ENCODE measurements around the gene CSGALNACT2. TPM values are rescaled to one million over a fixed set of nuclear protein-coding genes. Genes with fewer than 3 reads are reported as not detected.

CSGALNACT2 gene
- total and polyA plus RNA-seq, 2 experiments from 2014 or later = 7.7 to 13.9 TPM

DNA sequence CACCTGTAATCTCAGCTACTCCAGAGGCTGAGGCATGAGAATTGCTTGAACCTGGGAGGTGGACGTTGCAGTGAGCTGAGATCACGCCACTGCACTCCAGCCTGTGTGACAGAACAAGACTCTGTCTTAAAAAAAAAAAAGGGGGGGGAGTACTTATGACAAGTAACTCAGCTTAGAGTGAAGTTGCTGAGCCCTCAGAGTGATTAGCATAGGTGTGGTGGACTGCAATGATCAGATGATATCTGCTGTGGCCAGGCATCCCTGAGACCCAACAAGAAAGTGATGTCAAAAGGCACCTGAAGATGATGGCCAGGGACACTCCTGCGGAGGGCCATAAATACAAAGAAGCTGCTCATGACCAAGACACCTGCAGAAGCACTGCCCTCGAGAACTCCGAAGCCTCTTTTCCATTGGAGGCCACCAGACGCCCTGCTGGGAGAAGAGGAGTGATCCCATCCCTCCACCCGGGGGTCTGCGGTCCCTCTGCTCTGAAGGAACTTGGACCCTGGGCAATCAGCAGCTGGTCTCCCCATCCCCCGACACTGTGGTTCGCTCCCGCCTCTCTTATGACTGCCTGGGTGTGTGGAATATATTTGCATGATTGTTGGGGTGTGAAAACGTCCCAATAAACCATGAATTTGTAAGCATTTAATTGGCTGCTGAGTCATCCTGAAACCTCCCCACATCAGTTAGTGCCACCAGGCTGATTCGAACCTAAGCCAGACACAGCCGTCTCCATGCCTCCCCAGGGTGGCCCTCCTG, 82.6 kb downstream of the CSGALNACT2 start:
- no peak for DNase-seq (ENCODE audit: low spot score)
- Histone ChIP-seq H2AFZ (no peak overlapping the region), H3K27ac (no peak overlapping the region), H3K4me3 (no peak overlapping the region), H3K4me2 (no peak overlapping the region), H3K4me1 (ENCODE audit: insufficient read depth) (no peaks in the 10 kb centered on the region), H3K36me3 (replicated peaks; ENCODE audit: insufficient read depth, low read depth) (no peaks in the 10 kb centered on the region), H3K9me3 (ENCODE audit: low read depth) (no peaks in the 10 kb centered on the region), H3K79me2 (no peaks in the 10 kb centered on the region), H3K27me3 (peaks cover 3% of the 10 kb centered on the region), H3K9me2 (replicated peaks; ENCODE audit: insufficient read depth) (no peaks in the 10 kb centered on the region), H4K20me1 (ENCODE audit: insufficient read depth, poor library complexity, severe bottlenecking) (no peaks in the 10 kb centered on the region)
- TF ChIP-seq EZH2phosphoT487 (IDR thresholded peaks at IDR 0.05; ENCODE audit: low read depth, severe bottlenecking, unreplicated experiment) (no peak), EZH2 (IDR thresholded peaks at IDR 0.05; ENCODE audit: borderline replicate concordance) (no peak)
- TF ChIP-seq, protein P1, sequence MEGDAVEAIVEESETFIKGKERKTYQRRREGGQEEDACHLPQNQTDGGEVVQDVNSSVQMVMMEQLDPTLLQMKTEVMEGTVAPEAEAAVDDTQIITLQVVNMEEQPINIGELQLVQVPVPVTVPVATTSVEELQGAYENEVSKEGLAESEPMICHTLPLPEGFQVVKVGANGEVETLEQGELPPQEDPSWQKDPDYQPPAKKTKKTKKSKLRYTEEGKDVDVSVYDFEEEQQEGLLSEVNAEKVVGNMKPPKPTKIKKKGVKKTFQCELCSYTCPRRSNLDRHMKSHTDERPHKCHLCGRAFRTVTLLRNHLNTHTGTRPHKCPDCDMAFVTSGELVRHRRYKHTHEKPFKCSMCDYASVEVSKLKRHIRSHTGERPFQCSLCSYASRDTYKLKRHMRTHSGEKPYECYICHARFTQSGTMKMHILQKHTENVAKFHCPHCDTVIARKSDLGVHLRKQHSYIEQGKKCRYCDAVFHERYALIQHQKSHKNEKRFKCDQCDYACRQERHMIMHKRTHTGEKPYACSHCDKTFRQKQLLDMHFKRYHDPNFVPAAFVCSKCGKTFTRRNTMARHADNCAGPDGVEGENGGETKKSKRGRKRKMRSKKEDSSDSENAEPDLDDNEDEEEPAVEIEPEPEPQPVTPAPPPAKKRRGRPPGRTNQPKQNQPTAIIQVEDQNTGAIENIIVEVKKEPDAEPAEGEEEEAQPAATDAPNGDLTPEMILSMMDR (IDR thresholded peaks at IDR 0.05; ENCODE audit: poor library complexity) = no peak
- 82% methylated on average over 14 of the region's 14 CpGs for WGBS (ENCODE audit: low lambda C conversion rate, missing lambda C conversion rate)

DNA sequence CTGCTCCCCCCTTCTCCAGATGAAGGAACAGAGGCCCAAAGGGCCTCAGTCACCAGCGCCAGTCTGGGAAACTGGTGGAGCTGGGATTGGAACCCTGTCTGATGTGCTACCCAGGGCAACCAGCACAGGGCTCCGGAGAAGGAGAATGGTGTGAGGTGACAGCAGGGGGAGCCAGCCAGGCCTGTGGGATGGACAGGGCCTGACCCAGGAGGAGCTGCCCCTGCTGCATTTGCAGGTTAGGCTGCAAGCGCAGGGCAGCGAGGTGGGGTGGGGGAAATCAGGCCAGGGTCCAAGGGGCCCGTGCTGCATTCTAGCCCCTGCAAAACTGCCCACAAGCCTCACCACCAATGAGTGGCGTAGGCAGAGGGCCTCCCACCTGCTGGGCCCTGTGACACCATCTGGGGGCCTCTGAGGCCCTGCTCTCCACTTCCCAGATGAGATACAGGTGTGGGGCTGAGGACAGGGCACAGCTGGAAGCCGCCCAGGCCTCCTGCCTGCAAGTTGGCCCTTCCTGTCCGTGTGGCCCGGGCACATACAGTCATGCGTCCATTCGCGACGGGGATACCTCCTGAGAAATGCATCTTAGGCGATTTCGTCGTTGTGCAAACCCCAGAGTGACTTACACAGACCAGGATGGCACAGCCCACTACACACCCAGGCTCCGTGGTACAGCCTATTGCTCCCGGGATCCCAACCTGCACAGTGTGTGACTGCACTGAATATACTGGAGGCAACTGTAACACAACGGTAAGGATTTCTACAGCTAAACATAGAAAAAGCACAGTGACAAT, 83.4 kb downstream of the CSGALNACT2 start:
- no peak for DNase-seq (ENCODE audit: low spot score)
- WGBS (ENCODE audit: low lambda C conversion rate, missing lambda C conversion rate) = 81% methylated on average over 19 of the region's 19 CpGs
- Histone ChIP-seq H3K9me3 (ENCODE audit: low read depth) (no peaks in the 10 kb centered on the region), H3K27me3 (peaks cover 3% of the 10 kb centered on the region), H3K4me3 (no peak overlapping the region), H3K79me2 (no peaks in the 10 kb centered on the region), H3K4me2 (no peak overlapping the region), H4K20me1 (ENCODE audit: insufficient read depth, poor library complexity, severe bottlenecking) (no peaks in the 10 kb centered on the region), H3K9me2 (replicated peaks; ENCODE audit: insufficient read depth) (no peaks in the 10 kb centered on the region), H3K4me1 (ENCODE audit: insufficient read depth) (no peaks in the 10 kb centered on the region), H3K27ac (no peak overlapping the region), H3K36me3 (replicated peaks; ENCODE audit: insufficient read depth, low read depth) (no peaks in the 10 kb centered on the region), H2AFZ (no peak overlapping the region)
- TF ChIP-seq EZH2phosphoT487 (IDR thresholded peaks at IDR 0.05; ENCODE audit: low read depth, severe bottlenecking, unreplicated experiment) (no peak), EZH2 (IDR thresholded peaks at IDR 0.05; ENCODE audit: borderline replicate concordance) (no peak)
- TF ChIP-seq, protein P1 (IDR thresholded peaks at IDR 0.05; ENCODE audit: poor library complexity) = no peak

DNA sequence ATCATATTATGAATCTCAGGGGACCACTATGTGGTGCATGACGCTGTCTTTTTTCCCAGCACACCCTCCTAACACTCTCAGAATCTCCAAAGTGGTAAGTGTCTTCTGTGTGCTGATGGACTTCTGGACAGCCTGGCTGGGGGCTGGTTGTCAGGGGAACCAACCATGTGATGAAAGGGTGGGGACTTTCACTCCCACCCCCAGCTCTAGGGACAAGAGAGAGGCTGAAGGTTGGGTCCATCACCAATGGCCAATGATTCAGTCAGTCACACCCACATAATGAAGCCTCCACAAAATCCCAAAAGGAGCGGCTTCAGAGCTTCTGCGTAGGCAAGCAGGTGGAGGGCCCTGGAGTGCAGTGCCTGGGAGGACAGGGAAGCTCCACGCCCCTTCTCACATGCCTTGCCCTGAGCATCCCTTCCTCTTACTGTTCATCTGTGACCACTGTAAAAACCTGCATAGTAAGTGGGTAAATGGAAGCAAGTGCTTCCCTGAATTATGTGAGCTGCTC, 84.0 kb downstream of the CSGALNACT2 start:
- H3K4me2 ChIP-seq = no peak overlapping the region
- H3K27me3 ChIP-seq = peaks cover 3% of the 10 kb centered on the region
- no peaks in the 10 kb centered on the region for H3K36me3 ChIP-seq (replicated peaks; ENCODE audit: insufficient read depth, low read depth)
- DNase-seq (ENCODE audit: low spot score) = no peak
- no peak overlapping the region for H3K27ac ChIP-seq
- H4K20me1 ChIP-seq (ENCODE audit: insufficient read depth, poor library complexity, severe bottlenecking) = no peaks in the 10 kb centered on the region
- no peaks in the 10 kb centered on the region for H3K79me2 ChIP-seq
- no peak overlapping the region for H2AFZ ChIP-seq
- no peaks in the 10 kb centered on the region for H3K4me1 ChIP-seq (ENCODE audit: insufficient read depth)
- no peak overlapping the region for H3K4me3 ChIP-seq
- no peaks in the 10 kb centered on the region for H3K9me2 ChIP-seq (replicated peaks; ENCODE audit: insufficient read depth)
- 85% methylated on average over 4 of the region's 4 CpGs for WGBS (ENCODE audit: low lambda C conversion rate, missing lambda C conversion rate)
- H3K9me3 ChIP-seq (ENCODE audit: low read depth) = no peaks in the 10 kb centered on the region
- no peak for TF ChIP-seq EZH2 (IDR thresholded peaks at IDR 0.05; ENCODE audit: borderline replicate concordance)
- TF ChIP-seq EZH2phosphoT487 (IDR thresholded peaks at IDR 0.05; ENCODE audit: low read depth, severe bottlenecking, unreplicated experiment) = no peak
- TF ChIP-seq, protein P1 (IDR thresholded peaks at IDR 0.05; ENCODE audit: poor library complexity) = no peak
